GM12892 (cell line): ENCODE measurements around the gene PAM16.

ENCODE experiments used
- DNase-seq: peaks from one replicate; pipeline ENCODE4 v3.0.0; 2011; ENCODE audit not compliant: insufficient read length
- FAIRE-seq: peaks from 2 replicates; lab custom pipeline; 2011; peaks lifted over from hg19 to GRCh38; lab: Jason Lieb, UNC
- POLR2A ChIP-seq: IDR thresholded peaks from 2 replicates; pipeline ENCODE4 v1.6.1; 2011; ENCODE audit warnings: low read depth, low read length, control low read depth
- POLR2AphosphoS5 ChIP-seq: IDR thresholded peaks from 2 replicates; pipeline ENCODE4 v1.6.1; 2011; ENCODE audit warnings: low read depth, low read length, control low read depth
- TAF1 ChIP-seq: IDR thresholded peaks from 2 replicates; pipeline ENCODE4 v1.6.1; 2011; ENCODE audit warnings: low read depth, mild to moderate bottlenecking, control low read depth, low read length, borderline replicate concordance

Gene PAM16

GRCh38 chr16:4373909-4374742 is 23.0 kb upstream of the PAM16 start:
- DNase-seq (no peak), FAIRE-seq (no peak)
- no peak for TF ChIP-seq POLR2A

DNA sequence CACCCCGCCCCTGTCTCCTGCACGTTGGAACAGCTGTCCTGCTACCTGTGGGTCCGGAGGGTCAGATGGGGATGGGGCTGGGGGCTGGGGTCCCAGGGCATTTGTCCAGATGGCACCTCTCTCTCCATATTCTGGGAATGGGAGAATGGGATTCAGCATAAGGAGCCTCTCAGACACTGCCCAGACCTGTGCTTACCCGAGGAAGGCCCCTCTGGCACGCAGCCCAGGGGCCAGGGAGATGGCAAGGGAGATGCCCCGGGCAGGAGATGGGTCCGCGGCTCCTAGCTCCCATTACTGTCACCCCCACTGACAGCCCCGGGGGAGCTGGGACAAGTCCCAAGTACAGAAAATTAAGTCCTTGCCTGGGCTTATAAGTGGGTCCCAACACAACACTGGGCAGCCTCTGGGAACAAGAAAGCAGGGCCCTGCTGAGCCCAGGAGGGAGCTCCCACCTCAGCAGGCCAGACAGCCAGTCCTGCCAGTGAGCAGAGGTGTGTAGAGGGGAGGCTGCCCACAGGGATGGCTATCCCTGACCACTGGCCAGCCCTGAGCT is 22.3 kb upstream of the PAM16 start:
- DNase-seq = no peak
- no peak for FAIRE-seq
- TF ChIP-seq POLR2A (no peak), POLR2AphosphoS5 (no peak)

DNA sequence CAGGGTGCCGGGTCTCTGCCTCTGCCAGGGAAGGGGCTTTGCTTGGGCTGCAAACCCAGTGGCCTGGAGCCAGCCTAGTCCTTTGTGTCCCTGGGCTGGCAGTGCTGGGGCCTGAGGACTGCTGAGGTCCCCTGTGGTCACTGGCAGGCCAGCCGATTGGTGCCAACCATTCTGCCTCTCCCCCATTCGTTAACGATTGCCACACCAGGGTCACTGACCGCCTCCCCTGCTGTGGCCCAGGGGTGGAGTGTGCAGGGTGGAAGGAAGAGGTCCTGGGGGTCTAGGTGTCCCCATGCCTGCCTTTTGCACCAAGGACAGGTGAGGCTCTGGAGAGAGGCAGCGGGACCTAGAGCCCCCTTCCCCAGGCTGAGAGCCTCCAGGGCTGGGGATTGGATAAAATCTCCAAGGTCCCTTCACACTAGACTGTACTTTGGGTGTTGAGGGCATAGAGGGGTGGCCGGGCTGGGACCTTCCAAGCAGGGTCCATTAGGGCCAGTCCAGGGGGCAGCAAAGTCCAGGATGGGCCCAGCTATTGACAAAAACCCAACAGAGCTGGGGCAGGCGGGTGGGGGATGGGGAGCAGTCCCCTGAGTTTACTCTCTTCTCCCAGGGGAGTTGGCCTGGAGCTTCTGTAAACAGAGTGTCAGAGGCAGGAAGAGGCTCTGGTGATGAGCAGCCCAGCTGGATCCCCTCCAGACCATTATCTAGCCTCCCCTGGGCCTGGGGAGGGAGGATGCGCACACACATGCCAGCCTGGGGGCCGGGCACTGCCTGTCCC is 21.6 kb upstream of the PAM16 start:
- FAIRE-seq (no peak), DNase-seq (no peak)
- TF ChIP-seq POLR2A (no peak), TAF1 (no peak), POLR2AphosphoS5 (no peak)

DNA sequence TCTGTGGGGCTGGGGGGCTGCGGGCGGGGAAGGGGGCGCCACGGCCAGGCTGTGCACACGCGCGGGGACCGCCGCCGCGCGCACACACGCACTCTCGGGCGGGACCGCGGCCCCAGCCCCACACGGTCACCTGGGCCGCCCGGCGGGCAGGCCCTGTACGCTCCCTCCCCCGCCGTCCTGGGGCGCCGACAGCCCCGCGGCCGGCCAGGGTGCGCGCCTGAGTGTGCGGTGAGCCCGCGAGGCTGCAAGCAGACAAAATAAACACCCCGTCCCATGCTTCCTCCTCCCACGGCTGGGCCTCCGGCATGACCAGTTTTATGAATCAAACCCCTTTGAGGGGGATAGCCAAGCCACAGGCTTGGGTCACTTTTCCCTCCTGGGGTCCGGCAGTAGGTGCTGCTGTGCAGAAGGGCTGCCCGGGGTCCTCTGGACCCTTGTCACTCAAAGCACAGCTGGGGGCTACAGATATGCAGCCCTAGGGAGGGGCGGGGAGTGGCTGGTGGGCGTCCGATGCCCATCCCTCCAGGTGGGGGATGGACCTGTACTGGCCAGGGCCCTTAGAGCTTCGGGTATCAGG is 21.0 kb upstream of the PAM16 start:
- no peak; the same call in 1 of the 2 replicates for TF ChIP-seq POLR2A
- TF ChIP-seq TAF1 = no peak
- no peak for TF ChIP-seq POLR2AphosphoS5
- peak; percentile 5 for FAIRE-seq
- DNase-seq = no peak

DNA sequence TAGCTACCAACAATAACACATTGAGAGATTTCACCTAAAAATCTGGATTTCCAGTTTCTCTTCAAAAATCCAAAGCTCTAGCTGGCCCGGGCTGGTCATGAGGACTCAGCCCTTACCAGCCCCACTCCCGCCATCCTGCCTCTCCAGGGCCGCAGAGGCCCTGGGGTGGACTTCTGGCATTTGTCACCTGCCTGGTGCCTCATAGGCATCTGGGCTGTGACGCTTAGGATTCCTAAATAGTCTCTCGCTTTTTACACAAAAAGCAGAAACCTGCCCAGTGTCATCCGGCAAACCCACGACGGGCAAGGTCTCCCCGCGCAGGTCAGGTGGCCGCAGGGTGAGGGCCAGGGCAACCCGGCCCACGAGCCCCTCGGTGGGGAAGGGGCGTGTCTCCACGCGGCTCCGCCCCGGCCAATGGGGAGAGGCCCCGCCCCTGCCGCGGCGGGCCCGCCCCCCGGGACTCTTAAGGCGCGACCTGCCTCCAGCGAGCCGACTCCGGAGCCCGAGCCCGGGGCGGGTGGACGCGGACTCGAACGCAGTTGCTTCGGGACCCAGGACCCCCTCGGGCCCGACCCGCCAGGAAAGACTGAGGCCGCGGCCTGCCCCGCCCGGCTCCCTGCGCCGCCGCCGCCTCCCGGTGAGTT is 20.4 kb upstream of the PAM16 start, which contains the start of gene VASN:
VASN (plus strand) TSS at position 492 of the 644 bp plus-strand sequence. CDS start 9,030 bp downstream, outside the sequence.
- DNase-seq = peak; percentile 96
- TF ChIP-seq POLR2AphosphoS5 = no peak
- peak; percentile 85 for FAIRE-seq

DNA sequence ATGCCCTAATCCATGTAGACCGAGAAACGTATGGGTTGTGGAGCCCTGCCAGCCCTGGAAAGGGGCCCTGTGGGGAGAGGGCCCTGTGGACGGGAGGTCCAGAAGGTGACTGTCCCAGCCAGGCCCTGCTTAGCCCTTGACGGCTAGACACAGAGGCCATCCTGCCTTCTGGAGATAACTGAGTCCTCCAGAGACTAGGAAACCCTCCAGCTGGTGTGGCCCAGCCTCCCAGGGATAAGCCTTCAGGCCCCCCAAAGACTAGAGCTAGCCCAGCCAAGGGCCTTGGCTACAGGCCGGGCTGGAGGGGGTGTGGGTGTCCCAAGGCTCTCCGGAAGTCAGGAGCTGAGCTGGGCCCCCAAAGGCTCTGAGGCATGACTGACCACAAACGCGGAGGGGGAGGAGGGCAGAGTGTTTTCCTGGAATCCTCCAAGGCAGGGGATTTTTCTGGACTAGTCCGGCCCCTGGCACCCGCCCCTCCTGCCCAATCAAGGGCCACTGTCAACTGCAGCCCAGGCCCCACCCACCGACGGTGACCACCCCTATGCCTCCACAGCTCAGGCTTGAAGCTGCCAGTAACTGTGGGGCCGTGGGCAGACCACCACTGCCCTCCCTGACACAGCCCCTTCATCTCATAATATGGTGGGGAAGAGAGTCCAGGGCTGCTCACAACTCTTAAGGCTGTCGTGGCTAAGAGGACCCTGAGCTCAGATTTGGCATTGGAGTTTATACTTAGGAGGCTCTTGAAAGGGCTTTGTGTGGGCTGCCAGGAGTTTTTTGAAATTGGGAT is 19.6 kb upstream of the PAM16 start:
- TF ChIP-seq TAF1 (no peak), POLR2AphosphoS5 (no peak), POLR2A (no peak)
- no peak for DNase-seq
- peak; percentile 9 for FAIRE-seq

- DNase-seq (no peak), FAIRE-seq (no peak)
- TF ChIP-seq POLR2AphosphoS5 (no peak), TAF1 (no peak), POLR2A (no peak)
These were observed 19.0 kb upstream of the PAM16 start for GRCh38 chr16:4370151-4370550.

DNA sequence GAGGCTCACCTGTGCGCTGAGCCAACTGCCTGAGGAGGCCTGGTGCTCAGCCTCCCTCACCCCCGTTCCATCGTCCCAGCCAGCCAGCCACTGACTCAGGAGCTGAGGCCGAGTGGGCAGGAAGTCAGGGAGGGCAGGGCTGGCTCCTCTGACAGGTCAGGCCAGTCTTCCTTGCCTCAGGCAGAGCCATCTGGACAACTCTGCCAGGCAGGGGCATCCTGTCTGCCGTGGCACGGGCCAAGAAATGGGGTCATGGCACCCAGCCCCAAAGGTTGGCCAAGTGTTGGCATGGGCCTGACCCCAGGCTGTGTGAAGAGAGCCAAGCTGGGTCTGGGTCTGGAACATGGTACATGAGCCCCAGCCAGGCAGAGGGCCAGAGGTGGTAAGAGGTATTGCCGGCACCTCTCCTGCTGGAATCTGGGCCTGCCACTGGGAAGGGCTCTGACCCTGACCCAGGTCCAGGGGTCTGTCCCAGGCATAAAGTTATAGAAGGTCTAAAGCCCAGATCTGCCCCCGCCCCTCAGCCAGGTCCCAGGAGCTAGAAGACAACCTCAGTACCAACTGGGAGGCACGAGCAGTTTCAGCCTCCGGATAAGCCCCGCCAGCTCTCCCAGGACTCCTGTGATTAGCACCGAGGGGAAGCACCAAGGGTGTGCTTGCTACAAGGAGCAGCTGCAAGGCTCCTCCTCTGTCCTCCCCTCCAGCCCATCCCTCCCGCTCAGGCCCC is 18.0 kb upstream of the PAM16 start:
- FAIRE-seq (no peak), DNase-seq (no peak)
- no peak for TF ChIP-seq POLR2A
- TF ChIP-seq POLR2AphosphoS5 = no peak
- no peak for TF ChIP-seq TAF1

DNA sequence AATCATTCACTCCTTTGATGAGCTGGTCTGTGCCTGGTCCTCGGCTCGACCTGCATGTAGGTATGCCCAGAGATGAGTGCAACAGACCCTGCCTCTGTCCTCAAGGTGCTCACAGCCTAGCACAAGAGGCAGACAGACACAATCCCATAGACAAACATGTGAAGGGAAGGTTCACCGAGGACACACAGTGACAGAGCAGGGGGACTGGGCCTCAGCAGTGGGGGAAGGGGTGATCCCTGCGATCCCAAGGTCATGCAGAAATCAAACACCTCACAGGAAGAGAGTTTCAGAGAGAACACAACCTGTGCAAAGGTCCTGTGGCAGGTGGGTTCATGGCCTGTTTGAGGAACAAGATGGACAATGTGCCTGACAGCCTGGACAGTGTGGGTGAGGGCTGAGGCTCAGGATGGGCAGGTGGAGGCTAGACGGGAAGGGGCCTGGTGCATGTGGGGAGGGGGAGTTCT is 16.3 kb upstream of the PAM16 start:
- TF ChIP-seq POLR2AphosphoS5 = no peak
- TF ChIP-seq POLR2A = no peak
- TF ChIP-seq TAF1 = no peak
- FAIRE-seq (no peak), DNase-seq (no peak)

DNA sequence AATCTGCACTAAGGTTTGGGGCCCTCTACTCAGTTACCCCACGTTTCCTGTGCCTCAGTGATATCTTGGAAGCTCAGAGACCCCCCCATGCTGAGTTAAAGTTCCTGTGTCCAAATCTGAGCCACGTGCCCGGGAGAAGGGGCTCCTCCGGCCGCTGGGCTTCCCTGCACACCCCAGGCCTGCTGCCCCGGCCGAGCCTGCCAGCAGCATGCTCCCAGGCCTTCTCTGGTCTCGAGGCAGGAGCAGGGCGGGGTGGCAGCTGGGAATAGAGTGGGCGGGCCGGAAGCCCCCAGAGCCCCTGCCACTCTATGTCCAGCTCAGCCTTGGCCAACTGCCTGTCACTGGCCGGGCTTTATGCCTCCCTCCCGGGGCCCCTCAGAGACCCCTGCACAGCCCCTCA is 14.9 kb upstream of the PAM16 start:
- no peak for FAIRE-seq
- DNase-seq = no peak
- no peak for TF ChIP-seq POLR2AphosphoS5
- no peak for TF ChIP-seq TAF1
- no peak for TF ChIP-seq POLR2A
